Mucosa of descending colon (tissue), 3 donors: ENCODE data around the gene AIM2. TPM values are rescaled to one million over a fixed set of nuclear protein-coding genes. Genes with fewer than 3 reads are reported as not detected.
"Not testable (repeated sequence)": the region's sequence is repeated elsewhere in the genome, so short reads cannot be mapped to it uniquely, and the experiment has no call there.

Experiments
- ATAC-seq: fragments of 200-7000 bp; cut with Tn5 transposase; one replicate; pipeline ENCODE4 v1.9.1; 2020; ENCODE audit warnings: mild to moderate bottlenecking, moderate library complexity
- DNase-seq, 3 donors: peaks; one replicate each; pipeline ENCODE4 v3.0.0-alpha.2; 2020
- H3K36me3 ChIP-seq: fragments of 200-600 bp; one replicate; pipeline ENCODE4 v1.8.0; 2021; ENCODE audit warnings: low read depth, mild to moderate bottlenecking
- H3K4me1 ChIP-seq: fragments of 200-600 bp; one replicate; pipeline ENCODE4 v1.8.0; 2021; ENCODE audit warnings: low read depth, mild to moderate bottlenecking
- H3K4me3 ChIP-seq: fragments of 200-600 bp; one replicate; pipeline ENCODE4 v1.8.0; 2021; ENCODE audit warnings: mild to moderate bottlenecking
- H3K9me3 ChIP-seq: fragments of 200-600 bp; one replicate; pipeline ENCODE4 v1.8.0; 2021; ENCODE audit warnings: mild to moderate bottlenecking
- intact Hi-C, 2 donors: fragments of 100-400 bp; cut with DNase I in 1 of 2; cut with micrococcal nuclease in 1 of 2; formaldehyde crosslinking; loops; one replicate each; pipeline versions ENCODE4 v1.11.0 to v1.11.1; 2022; cut with DNase I, micrococcal nuclease
- total RNA-seq, 3 donors: library from RNA; stranded (reverse); fragmentation: NEBNext Ultra II Directional in 2 of 3; extraction: Animal tissue kit (Norgen Biotek cat#: 25700) in 2 of 3; gene quantifications; one replicate each; pipeline versions ENCODE4 v1.2.1 to v1.2.4, GENCODE V29; 2021 to 2023
- TF ChIP-seq, protein P1 (sequence below): fragments of 200-600 bp; IDR thresholded peaks from one replicate; pipeline ENCODE4 v1.8.0; 2022; ENCODE audit warnings: antibody characterized with exemption, mild to moderate bottlenecking
- donor health status: DM: no; HTN: no; CAD: no; lungs with moderate emphysema.
- donor health status: DM: no; HTN: no; CAD: no.
- donor health status: DM: no; HTN: yes; CAD: no.

AIM2 gene
- total RNA-seq, 3 donors from 2014 or later: 0.38 to 1.0 (median 0.61) TPM

DNA sequence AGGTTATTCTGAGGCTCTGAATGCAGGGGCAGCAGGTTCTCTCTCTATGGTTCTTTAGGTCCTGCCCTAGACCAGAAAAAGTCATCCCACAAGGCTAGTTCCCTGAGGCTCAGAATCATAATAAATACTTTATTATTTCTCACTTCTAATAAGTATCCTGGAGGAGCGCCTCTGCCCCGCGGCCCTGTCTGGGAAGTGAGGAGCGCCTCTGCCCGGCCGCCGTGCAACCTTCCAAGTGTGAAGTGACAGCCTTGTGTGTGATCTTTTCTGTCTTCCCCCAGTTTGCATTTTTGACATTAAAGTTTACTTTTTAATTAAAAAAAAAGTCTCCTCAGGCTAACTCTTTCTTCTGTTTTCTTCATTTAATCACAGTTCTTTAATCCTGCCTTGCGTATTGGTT, 11.5 kb downstream of the AIM2 start:
- no peak for DNase-seq
- no peak for ATAC-seq
- H3K36me3 ChIP-seq: no peaks in the 10 kb centered on the region
- H3K4me3 ChIP-seq: no peak overlapping the region
- H3K4me1 ChIP-seq: no peaks in the 10 kb centered on the region
- TF ChIP-seq, protein P1, sequence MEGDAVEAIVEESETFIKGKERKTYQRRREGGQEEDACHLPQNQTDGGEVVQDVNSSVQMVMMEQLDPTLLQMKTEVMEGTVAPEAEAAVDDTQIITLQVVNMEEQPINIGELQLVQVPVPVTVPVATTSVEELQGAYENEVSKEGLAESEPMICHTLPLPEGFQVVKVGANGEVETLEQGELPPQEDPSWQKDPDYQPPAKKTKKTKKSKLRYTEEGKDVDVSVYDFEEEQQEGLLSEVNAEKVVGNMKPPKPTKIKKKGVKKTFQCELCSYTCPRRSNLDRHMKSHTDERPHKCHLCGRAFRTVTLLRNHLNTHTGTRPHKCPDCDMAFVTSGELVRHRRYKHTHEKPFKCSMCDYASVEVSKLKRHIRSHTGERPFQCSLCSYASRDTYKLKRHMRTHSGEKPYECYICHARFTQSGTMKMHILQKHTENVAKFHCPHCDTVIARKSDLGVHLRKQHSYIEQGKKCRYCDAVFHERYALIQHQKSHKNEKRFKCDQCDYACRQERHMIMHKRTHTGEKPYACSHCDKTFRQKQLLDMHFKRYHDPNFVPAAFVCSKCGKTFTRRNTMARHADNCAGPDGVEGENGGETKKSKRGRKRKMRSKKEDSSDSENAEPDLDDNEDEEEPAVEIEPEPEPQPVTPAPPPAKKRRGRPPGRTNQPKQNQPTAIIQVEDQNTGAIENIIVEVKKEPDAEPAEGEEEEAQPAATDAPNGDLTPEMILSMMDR: no peak
- H3K9me3 ChIP-seq: no peaks in the 10 kb centered on the region
- intact Hi-C loops: no loop called here

DNA sequence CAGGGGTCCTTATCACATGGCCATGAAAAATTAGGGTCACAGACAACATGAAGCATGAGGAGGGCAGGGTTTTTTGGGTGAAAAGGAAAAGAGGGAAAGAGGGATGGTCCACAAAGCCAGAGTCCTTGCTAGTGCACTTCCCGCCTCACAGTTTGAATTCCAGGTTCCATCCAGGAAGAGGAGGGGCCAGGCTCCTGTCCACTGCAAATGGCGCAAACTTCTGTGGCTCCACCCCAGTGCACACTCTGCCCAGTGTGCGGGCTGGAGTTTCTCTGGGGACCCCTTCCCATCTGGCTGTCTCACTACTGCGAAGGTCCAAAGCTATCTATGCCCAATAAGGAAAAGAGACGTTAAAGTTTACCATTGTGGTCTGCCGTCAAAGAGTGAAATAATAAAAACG, 17.8 kb downstream of the AIM2 start:
- intact Hi-C loops: no loop called here

DNA sequence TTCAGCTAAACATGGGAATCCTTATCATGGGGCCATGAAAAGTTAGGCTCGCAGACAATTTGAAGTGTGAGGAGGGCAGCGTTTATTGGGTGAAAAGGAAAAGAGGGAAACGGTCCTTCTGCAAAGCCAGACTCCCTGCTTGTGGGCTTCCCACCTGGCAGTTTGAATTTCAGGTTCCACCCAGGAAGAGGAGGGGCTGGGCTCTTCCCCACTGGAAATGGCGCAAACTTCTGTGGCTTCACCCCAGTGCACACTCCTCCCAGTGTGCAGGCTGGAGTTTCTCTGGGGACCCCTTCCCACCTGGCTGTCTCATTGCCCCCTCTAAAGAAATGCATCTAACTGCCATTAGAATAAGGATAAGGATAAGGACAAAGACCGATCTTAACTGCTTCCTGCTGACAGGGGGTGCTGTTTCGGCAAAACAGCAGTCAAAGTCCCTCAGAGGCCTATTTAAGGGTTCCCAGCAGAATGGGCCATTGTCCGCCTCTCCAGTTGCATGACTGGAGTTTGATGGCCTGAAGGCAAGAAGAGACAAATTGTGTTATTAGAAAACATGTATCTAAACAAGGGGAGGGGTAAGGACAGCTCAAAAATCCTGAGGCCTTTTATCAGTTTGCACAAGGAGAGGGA, 20.4 kb downstream of the AIM2 start:
- H3K4me1 ChIP-seq: no peaks in the 10 kb centered on the region
- TF ChIP-seq, protein P1: no peak
- H3K9me3 ChIP-seq: no peaks in the 10 kb centered on the region
- DNase-seq (no peak), ATAC-seq (no peak)
- intact Hi-C loops: no loop called here
- no peak overlapping the region for H3K4me3 ChIP-seq
- H3K36me3 ChIP-seq: no peaks in the 10 kb centered on the region

More for the DNA sequence above, 17.8 kb downstream of the AIM2 start:
- no peaks in the 10 kb centered on the region for H3K36me3 ChIP-seq
- no peaks in the 10 kb centered on the region for H3K9me3 ChIP-seq
- TF ChIP-seq, protein P1: no peak
- ATAC-seq (no peak), DNase-seq (no peak)
- no peak overlapping the region for H3K4me3 ChIP-seq
- no peaks in the 10 kb centered on the region for H3K4me1 ChIP-seq

DNA sequence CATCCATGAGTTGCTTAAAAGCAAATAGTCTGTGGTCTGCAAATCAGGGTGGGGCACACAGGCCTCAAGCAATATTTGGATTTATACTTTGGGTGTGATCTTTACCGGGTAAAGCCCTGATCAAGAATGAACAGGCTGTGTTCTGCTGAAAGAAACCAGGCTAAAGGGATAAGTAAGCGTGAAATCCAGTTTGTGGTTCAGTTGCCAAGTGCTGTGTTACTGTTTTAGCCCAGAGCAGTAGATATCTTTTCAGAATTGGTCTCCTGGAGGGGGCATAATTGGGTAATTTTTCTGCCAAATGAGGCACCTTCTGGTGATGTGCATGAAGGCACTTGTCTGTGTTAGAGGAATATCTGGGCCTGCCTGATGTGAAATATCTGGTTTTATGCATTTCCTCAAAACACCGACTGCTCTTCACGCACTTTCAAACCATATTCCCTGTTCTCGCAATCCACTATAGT, 21.4 kb downstream of the AIM2 start:
- Histone ChIP-seq H3K9me3 (no peaks in the 10 kb centered on the region), H3K4me3 (no peak overlapping the region), H3K36me3 (no peaks in the 10 kb centered on the region), H3K4me1 (no peaks in the 10 kb centered on the region)
- TF ChIP-seq, protein P1: no peak
- intact Hi-C loops: no loop called here
- DNase-seq (no peak), ATAC-seq (peak; percentile 34)

DNA sequence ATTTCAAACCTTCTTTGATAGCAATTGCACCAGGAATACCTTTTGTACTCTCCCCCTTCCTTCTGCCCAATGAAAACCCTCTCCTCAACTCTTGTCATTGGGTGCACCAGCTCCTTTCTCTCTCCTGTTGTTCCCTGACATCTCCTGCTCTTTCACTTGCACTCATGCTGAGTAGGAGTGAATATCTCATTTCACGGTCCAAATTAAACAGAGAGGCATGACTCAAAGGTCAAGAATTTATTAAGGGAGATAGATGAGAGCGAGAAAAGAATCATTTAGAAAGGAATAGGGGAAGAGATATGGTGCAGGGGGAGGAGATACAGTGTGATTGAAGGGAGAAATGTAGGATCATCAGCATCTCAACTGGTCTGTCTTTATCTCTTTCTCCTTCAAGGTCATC, 22.1 kb downstream of the AIM2 start:
- H3K9me3 ChIP-seq: no peaks in the 10 kb centered on the region
- intact Hi-C loops: no loop called here
- H3K4me1 ChIP-seq: no peaks in the 10 kb centered on the region
- no peaks in the 10 kb centered on the region for H3K36me3 ChIP-seq
- H3K4me3 ChIP-seq: no peak overlapping the region
- ATAC-seq: no peak
- TF ChIP-seq, protein P1: no peak
- no peak for DNase-seq

DNA sequence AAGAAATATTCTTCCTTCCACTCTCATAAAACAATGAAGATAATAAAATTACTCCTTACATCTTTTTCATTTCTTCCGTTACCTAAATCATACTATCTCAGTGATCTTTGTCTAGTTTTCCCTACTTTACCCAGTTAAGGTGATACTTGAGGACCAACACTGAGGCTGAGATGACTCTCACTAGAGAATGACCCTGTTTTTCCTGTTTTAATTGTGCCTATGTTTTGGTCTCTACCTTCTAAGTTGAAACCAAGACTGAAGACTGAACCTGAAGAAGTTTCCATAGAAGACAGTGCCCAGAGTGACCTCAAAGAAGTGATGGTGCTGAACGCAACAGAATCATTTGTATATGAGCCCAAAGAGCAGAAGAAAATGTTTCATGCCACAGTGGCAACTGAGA, 25.1 kb downstream of the AIM2 start:
- H3K4me1 ChIP-seq: no peaks in the 10 kb centered on the region
- intact Hi-C loops: no loop called here
- TF ChIP-seq, protein P1: no peak
- DNase-seq (no peak), ATAC-seq (no peak)
- no peaks in the 10 kb centered on the region for H3K9me3 ChIP-seq
- H3K36me3 ChIP-seq: no peaks in the 10 kb centered on the region
- H3K4me3 ChIP-seq: no peak overlapping the region

DNA sequence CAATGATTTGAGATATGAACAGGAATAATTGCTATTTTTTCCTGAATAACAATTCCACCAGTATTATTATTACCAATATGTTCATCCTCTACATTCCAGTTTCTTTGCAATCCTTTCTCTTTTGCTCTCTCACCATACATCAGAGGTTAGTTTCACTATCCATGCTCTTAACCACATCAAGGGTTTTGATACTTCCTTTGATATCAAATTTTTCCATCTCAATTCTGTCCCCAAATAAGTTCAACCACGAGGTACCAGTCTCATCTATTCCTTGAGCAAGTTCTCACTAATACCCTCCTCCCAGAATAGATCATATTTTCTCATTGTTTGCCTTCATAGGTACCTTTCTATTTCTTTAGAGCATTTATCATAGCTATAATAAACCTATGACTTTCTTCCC, 30.1 kb downstream of the AIM2 start:
- H3K4me1 ChIP-seq, H3K9me3 ChIP-seq, DNase-seq, ATAC-seq, intact Hi-C loops, H3K36me3 ChIP-seq, H3K4me3 ChIP-seq: not testable (repeated sequence)
